Activated naive CD4-positive, alpha-beta T cell treated with anti-CD3 and anti-CD28 coated beads for 36 hours (primary cell): Measurements from ENCODE around the gene SART1. TPM values are rescaled to one million over a fixed set of nuclear protein-coding genes. Genes with fewer than 3 reads are reported as not detected.
A peak's percentile ranks its signal among the peaks of the same experiment; 100 is the strongest.

Experiments used
- CTCF ChIA-PET: fragments of 350-600 bp; sonication (Branson Sonifier 250); formaldehyde crosslinking; loops from one replicate; lab custom pipeline; 2021; ENCODE audit warnings: antibody characterized with exemption; lab: Charles Lee
- DNase-seq: peaks from one replicate; pipeline ENCODE4 v3.0.0-alpha.2; 2020
- H3K27ac Mint-ChIP-seq: one replicate; pipeline ENCODE4 v1.8.0; 2021; ENCODE audit warnings: mild to moderate bottlenecking, mixed read lengths
- H3K27me3 Mint-ChIP-seq: one replicate; pipeline ENCODE4 v1.8.0; 2021; ENCODE audit warnings: low read depth, mixed read lengths
- H3K36me3 Mint-ChIP-seq: one replicate; pipeline ENCODE4 v1.8.0; 2021; ENCODE audit warnings: low read depth, mixed read lengths
- H3K4me1 Mint-ChIP-seq: one replicate; pipeline ENCODE4 v1.8.0; 2021; ENCODE audit warnings: low read depth, mixed read lengths
- H3K4me3 Mint-ChIP-seq: one replicate; pipeline ENCODE4 v1.8.0; 2021; ENCODE audit warnings: mild to moderate bottlenecking, moderate library complexity, mixed read lengths
- H3K9me3 Mint-ChIP-seq: one replicate; pipeline ENCODE4 v1.8.0; 2021; ENCODE audit warnings: mixed read lengths
- intact Hi-C: fragments of 100-400 bp; cut with micrococcal nuclease; formaldehyde crosslinking; loops from one replicate; pipeline ENCODE4 v1.15.1; 2023
- total RNA-seq, 2 experiments: library from RNA; stranded (reverse); gene quantifications; one replicate each; pipeline ENCODE4 v1.2.3, GENCODE V29; 2021

Gene SART1
- total RNA-seq, 2 experiments from 2014 or later: 50.1 to 59.9 TPM

- intact Hi-C loops: no loop called here
- DNase-seq: no peak
- CTCF ChIA-PET: interaction anchor here (1.0 kb wide), 1 partner anchor 99 kb away, joined by 4 read pairs; no protein-coding TSS in a partner anchor
- Mint-ChIP-seq H3K4me1 (no peaks in the 10 kb centered on the region), H3K36me3 (peaks cover 4% of the 10 kb centered on the region), H3K9me3 (no peaks in the 10 kb centered on the region), H3K27me3 (no peaks in the 10 kb centered on the region), H3K4me3 (no peak overlapping the region), H3K27ac (no peak overlapping the region)
These were observed 22.1 kb downstream of the SART1 start for GRCh38 chr11:65983589-65983987.

DNA sequence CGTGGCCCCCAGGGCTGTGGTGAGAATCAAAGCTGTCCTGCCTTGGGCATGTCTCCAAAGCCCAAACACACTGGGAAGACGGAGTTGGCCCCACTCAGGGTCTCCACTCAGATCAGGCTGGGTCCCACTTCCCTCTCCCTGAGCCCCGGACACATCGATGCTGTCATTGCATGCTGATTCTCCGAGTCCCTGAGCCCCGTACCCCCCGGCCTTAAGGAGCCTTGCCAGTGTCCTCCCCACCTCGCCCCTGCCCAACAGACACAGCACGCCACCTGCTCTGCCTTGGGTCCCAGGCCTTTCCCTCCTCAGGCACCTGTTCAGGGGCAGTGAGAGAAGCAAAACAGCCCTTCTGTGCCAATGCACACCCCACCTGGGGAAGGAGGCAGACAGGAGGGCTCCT, 25.8 kb downstream of the SART1 start:
- Mint-ChIP-seq H3K9me3 (no peaks in the 10 kb centered on the region), H3K27ac (no peak overlapping the region), H3K4me3 (no peak overlapping the region), H3K4me1 (peaks cover 4% of the 10 kb centered on the region), H3K27me3 (no peaks in the 10 kb centered on the region), H3K36me3 (peaks cover 8% of the 10 kb centered on the region)
- intact Hi-C loops: no loop called here
- CTCF ChIA-PET: interaction anchor here (8.7 kb wide), 1 partner anchor 98 kb away, joined by 113 read pairs; the partner anchor contains the start of genes CCDC85B and FIBP
- no peak for DNase-seq

- peaks cover 4% of the 10 kb centered on the region for H3K4me1 Mint-ChIP-seq
- H3K27me3 Mint-ChIP-seq: no peaks in the 10 kb centered on the region
- H3K9me3 Mint-ChIP-seq: no peaks in the 10 kb centered on the region
- CTCF ChIA-PET: interaction anchor here (0.6 to 8.7 kb wide), 21 partner anchors 10 to 311 kb away, joined by 3 to 113 read pairs (median 4); partner anchors contain the start of genes BANF1, CCDC85B, FIBP and SF3B2
- H3K36me3 Mint-ChIP-seq: peaks cover 8% of the 10 kb centered on the region
- H3K4me3 Mint-ChIP-seq: no peak overlapping the region
- intact Hi-C loops: loop anchor here (1.0 to 2.0 kb wide), 10 partner anchors 28 to 278 kb away; partner anchors contain the start of genes AP5B1, C11orf68, CFL1 and DRAP1
- peak; percentile 98 for DNase-seq
- peak overlapping the region; percentile 70 for H3K27ac Mint-ChIP-seq
These were observed 27.5 kb downstream of the SART1 start for GRCh38 chr11:65988791-65989592.

- Mint-ChIP-seq H3K27ac (no peak overlapping the region), H3K4me3 (no peak overlapping the region), H3K27me3 (no peaks in the 10 kb centered on the region), H3K9me3 (no peaks in the 10 kb centered on the region), H3K36me3 (peaks cover 11% of the 10 kb centered on the region), H3K4me1 (peaks cover 6% of the 10 kb centered on the region)
- DNase-seq: no peak
- CTCF ChIA-PET: interaction anchor here (0.8 to 8.7 kb wide), 2 partner anchors 103 to 143 kb away, joined by 3 to 113 read pairs; partner anchors contain the start of genes CCDC85B and FIBP
- intact Hi-C loops: no loop called here
These were observed 30.5 kb downstream of the SART1 start for GRCh38 chr11:65992056-65992455.

DNA sequence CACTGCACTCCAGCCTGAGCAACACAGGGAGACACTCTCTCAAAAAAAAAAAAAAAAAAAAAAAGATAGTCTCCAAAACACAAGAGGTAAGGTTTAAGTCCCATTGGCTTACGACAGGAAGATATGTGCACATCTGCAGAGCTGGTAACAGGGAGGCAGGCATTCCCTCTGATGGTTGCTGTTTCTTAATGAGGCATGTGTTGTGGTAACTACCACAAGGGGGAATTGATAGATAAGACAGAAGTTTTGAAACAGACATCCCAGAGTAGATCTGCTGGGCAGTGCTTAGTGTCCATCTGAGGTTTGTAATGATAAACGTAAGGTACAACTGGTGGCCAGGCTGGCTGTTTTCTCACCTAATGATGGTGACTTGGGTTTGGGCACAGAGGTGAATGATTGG, 35.8 kb downstream of the SART1 start:
- H3K36me3 Mint-ChIP-seq: peaks cover 33% of the 10 kb centered on the region
- no peak for DNase-seq
- intact Hi-C loops: no loop called here
- H3K27ac Mint-ChIP-seq: peak overlapping the region; percentile 26
- H3K4me1 Mint-ChIP-seq: peaks cover 30% of the 10 kb centered on the region
- H3K4me3 Mint-ChIP-seq: no peak overlapping the region
- no peaks in the 10 kb centered on the region for H3K27me3 Mint-ChIP-seq
- no peaks in the 10 kb centered on the region for H3K9me3 Mint-ChIP-seq
- CTCF ChIA-PET: no interaction called here

DNA sequence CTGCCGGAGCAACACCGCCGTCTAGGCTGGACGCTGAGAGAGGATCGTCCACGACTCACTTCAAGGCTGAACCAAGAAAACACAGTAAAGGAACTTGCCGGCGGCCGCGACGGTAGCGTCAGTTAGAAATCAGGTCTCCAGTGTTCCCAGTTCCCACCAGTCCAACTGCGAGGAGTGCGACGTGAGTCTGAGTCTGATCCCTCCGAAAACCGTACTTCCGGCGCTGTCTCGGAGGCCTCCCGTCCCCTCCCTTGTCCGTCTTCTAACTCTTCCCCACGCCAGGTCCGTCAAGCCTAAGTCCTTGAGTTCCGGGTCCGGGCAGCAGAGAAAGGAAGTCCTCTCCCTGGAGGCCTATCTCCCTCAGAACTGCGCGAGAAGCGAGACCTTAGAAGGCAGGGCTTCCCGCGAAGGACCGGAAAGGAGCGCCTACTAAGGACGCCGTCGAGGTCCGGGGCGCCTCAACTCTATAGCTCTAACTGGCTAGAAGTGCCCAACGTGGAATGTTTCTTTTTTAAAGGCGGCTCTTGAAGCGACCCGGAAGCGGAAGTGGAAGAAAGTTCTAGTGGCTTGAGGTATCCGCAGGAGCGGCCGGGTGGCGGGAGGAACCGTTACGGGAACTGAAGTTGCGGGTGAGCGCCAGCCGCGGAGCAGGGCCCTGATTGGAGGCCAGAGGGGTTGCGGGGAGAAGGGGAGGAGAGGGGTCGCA, 40.6 kb downstream of the SART1 start, which contains the start of the genes BANF1 and EIF1AD:
TSS of gene BANF1 (plus strand) at position 562 of the 706 bp plus-strand sequence. CDS start 748 bp downstream, outside the sequence.
TSS of gene EIF1AD (minus strand) at position 216 of the 706 bp plus-strand sequence. CDS start 1,768 bp downstream, outside the sequence.
- DNase-seq: peak; percentile 96
- Mint-ChIP-seq H3K9me3 (no peaks in the 10 kb centered on the region), H3K27me3 (no peaks in the 10 kb centered on the region), H3K36me3 (peaks cover 53% of the 10 kb centered on the region), H3K4me3 (peak within 1 kb of the TSS; percentile 99), H3K4me1 (peaks cover 44% of the 10 kb centered on the region), H3K27ac (peak within 1 kb of the TSS; percentile 99)
- intact Hi-C loops: loop anchor here (1.0 to 5.0 kb wide), 9 partner anchors 20 to 430 kb away; partner anchors contain the start of genes CFL1, FAM89B, KAT5 and PCNX3
- CTCF ChIA-PET: interaction anchor here (0.6 to 1.2 kb wide), 5 partner anchors 13 to 115 kb away, joined by 3 to 4 read pairs (median 3); no protein-coding TSS in a partner anchor

- H3K27ac Mint-ChIP-seq: peak overlapping the region; percentile 99
- intact Hi-C loops: loop anchor here (1.0 to 5.0 kb wide), 9 partner anchors 20 to 430 kb away; partner anchors contain the start of genes CFL1, FAM89B, KAT5 and PCNX3
- no peak for DNase-seq
- peak overlapping the region; percentile 99 for H3K4me3 Mint-ChIP-seq
- H3K36me3 Mint-ChIP-seq: peaks cover 48% of the 10 kb centered on the region
- H3K4me1 Mint-ChIP-seq: peaks cover 40% of the 10 kb centered on the region
- CTCF ChIA-PET: interaction anchor here (0.6 to 1.5 kb wide), 7 partner anchors 13 to 116 kb away, joined by 3 to 6 read pairs (median 3); no protein-coding TSS in a partner anchor
- H3K9me3 Mint-ChIP-seq: no peaks in the 10 kb centered on the region
- H3K27me3 Mint-ChIP-seq: no peaks in the 10 kb centered on the region
These were observed 41.2 kb downstream of the SART1 start for GRCh38 chr11:66002648-66003225.

DNA sequence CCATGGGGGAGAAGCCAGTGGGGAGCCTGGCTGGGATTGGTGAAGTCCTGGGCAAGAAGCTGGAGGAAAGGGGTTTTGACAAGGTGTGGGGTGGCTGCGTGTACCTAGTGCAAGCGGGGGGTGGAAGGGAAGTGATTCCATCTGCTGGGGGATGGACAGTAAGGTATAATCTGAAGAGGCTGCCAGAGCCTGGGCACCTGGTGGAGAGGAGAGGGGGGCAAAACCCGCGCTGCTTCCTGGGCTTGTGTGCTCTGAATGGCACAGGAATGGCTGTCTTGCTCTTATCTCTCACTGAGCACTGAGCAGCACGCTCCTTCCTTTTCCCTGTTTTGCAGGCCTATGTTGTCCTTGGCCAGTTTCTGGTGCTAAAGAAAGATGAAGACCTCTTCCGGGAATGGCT, 41.8 kb downstream of the SART1 start:
- intact Hi-C loops: loop anchor here (2.0 to 5.0 kb wide), 4 partner anchors 50 to 431 kb away; partner anchors contain the start of genes FAM89B, KAT5, SF3B2 and ZNRD2
- peak overlapping the region; percentile 99 for H3K27ac Mint-ChIP-seq
- no peaks in the 10 kb centered on the region for H3K27me3 Mint-ChIP-seq
- CTCF ChIA-PET: interaction anchor here (0.7 to 1.5 kb wide), 4 partner anchors 18 to 104 kb away, joined by 3 to 6 read pairs (median 4); no protein-coding TSS in a partner anchor
- peaks cover 38% of the 10 kb centered on the region for H3K4me1 Mint-ChIP-seq
- peaks cover 43% of the 10 kb centered on the region for H3K36me3 Mint-ChIP-seq
- H3K9me3 Mint-ChIP-seq: no peaks in the 10 kb centered on the region
- peak overlapping the region; percentile 99 for H3K4me3 Mint-ChIP-seq
- DNase-seq: no peak

GRCh38 chr11:66004186-66004585, 42.7 kb downstream of the SART1 start:
- intact Hi-C loops: loop anchor here (5.0 kb wide), 2 partner anchors 292 to 432 kb away; partner anchors contain the start of genes FAM89B, KAT5 and ZNRD2
- H3K36me3 Mint-ChIP-seq: peaks cover 34% of the 10 kb centered on the region
- DNase-seq: no peak

GRCh38 chr11:66006134-66006890, 44.8 kb downstream of the SART1 start:
- Mint-ChIP-seq H3K27ac (no peak overlapping the region), H3K36me3 (peaks cover 30% of the 10 kb centered on the region), H3K4me3 (no peak overlapping the region), H3K4me1 (peaks cover 16% of the 10 kb centered on the region), H3K27me3 (peaks cover under 1% of the 10 kb centered on the region), H3K9me3 (no peaks in the 10 kb centered on the region)
- intact Hi-C loops: no loop called here
- no peak for DNase-seq
- CTCF ChIA-PET: no interaction called here

More at GRCh38 chr11:66004186-66004585, 42.7 kb downstream of the SART1 start:
- CTCF ChIA-PET: interaction anchor here (1.0 to 1.5 kb wide), 2 partner anchors 18 to 64 kb away, joined by 4 to 5 read pairs; no protein-coding TSS in a partner anchor
- peak overlapping the region; percentile 82 for H3K27ac Mint-ChIP-seq
- H3K27me3 Mint-ChIP-seq: no peaks in the 10 kb centered on the region
- peaks cover 32% of the 10 kb centered on the region for H3K4me1 Mint-ChIP-seq
- H3K4me3 Mint-ChIP-seq: peak overlapping the region; percentile 99
- H3K9me3 Mint-ChIP-seq: no peaks in the 10 kb centered on the region

DNA sequence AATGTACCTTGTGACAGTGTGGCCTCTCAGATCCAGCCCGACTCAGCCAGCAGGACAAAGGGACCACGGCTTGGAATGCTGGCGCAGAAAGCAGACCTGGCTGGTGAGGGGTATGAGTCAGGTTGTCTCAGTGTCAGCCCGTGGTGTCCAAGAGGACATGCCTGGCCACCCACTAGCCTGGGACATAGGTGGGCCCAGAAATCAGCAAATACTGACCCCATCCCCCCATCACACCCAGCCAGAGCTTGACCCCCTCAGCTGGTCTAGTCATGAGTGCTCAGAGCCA, 45.3 kb downstream of the SART1 start:
- peaks cover 28% of the 10 kb centered on the region for H3K36me3 Mint-ChIP-seq
- intact Hi-C loops: no loop called here
- no peaks in the 10 kb centered on the region for H3K9me3 Mint-ChIP-seq

More for the DNA sequence above, 45.3 kb downstream of the SART1 start:
- peaks cover 3% of the 10 kb centered on the region for H3K27me3 Mint-ChIP-seq
- no peak overlapping the region for H3K27ac Mint-ChIP-seq
- CTCF ChIA-PET: interaction anchor here (0.7 to 1.8 kb wide), 2 partner anchors 16 to 18 kb away, joined by 4 to 9 read pairs; no protein-coding TSS in a partner anchor
- DNase-seq: no peak
- H3K4me1 Mint-ChIP-seq: peaks cover 19% of the 10 kb centered on the region
- no peak overlapping the region for H3K4me3 Mint-ChIP-seq
